ENCODE measurements around the gene SMCO4.
A peak's percentile ranks its signal among the peaks of the same experiment; 100 is the strongest.

The SMCO4 gene

GRCh38 chr11:93498641-93499040, 44.5 kb downstream of the SMCO4 start:
- DNase-seq, result no peak

GRCh38 chr11:93498161-93498560, 45.0 kb downstream of the SMCO4 start:
- no peak for DNase-seq

- DNase-seq, result peak; percentile 75 to 86
Observed at GRCh38 chr11:93497596-93497995, 45.6 kb downstream of the SMCO4 start.

- no peak for DNase-seq
Observed at GRCh38 chr11:93494357-93494756, 48.8 kb downstream of the SMCO4 start.

GRCh38 chr11:93493252-93493897, 49.8 kb downstream of the SMCO4 start:
- DNase-seq, result no peak

- DNase-seq, result no peak
Observed at GRCh38 chr11:93492464-93493251, 50.5 kb downstream of the SMCO4 start.

GRCh38 chr11:93491973-93492372, 51.2 kb downstream of the SMCO4 start:
- no peak for DNase-seq

- DNase-seq, result no peak
Observed at GRCh38 chr11:93490996-93491618, 52.1 kb downstream of the SMCO4 start.

- DNase-seq, result no peak
Observed at GRCh38 chr11:93489841-93490240, 53.4 kb downstream of the SMCO4 start.

- no peak for DNase-seq
Observed at GRCh38 chr11:93487032-93487483, 56.1 kb downstream of the SMCO4 start.

GRCh38 chr11:93485983-93486382, 57.2 kb downstream of the SMCO4 start:
- DNase-seq, result no peak

- no peak for DNase-seq
Observed at GRCh38 chr11:93484716-93485115, 58.5 kb downstream of the SMCO4 start.

GRCh38 chr11:93482556-93482955, 60.6 kb downstream of the SMCO4 start:
- no peak for DNase-seq

- peak; percentile 20 to 63 for DNase-seq
Observed at GRCh38 chr11:93481696-93482095, 61.5 kb downstream of the SMCO4 start.

- no peak for DNase-seq
Observed at GRCh38 chr11:93481279-93481678, 61.9 kb downstream of the SMCO4 start.

- no peak for DNase-seq
Observed at GRCh38 chr11:93480756-93481155, 62.4 kb downstream of the SMCO4 start.

- no peak for DNase-seq
Observed at GRCh38 chr11:93480256-93480655, 62.9 kb downstream of the SMCO4 start.

- DNase-seq, result no peak
Observed at GRCh38 chr11:93478841-93479240, 64.3 kb downstream of the SMCO4 start.

GRCh38 chr11:93477684-93478234, 65.4 kb downstream of the SMCO4 start:
- DNase-seq, result no peak

GRCh38 chr11:93476796-93477195, 66.4 kb downstream of the SMCO4 start:
- no peak for DNase-seq

- DNase-seq, result no peak
Observed at GRCh38 chr11:93474123-93474522, 69.1 kb downstream of the SMCO4 start.

- no peak for DNase-seq
Observed at GRCh38 chr11:93468290-93468689, 74.9 kb downstream of the SMCO4 start.

GRCh38 chr11:93467054-93467453, 76.1 kb downstream of the SMCO4 start:
- no peak for DNase-seq
